Osteocyte (in vitro differentiated cells): Measurements from ENCODE around the gene OAS1. TPM values are rescaled to one million over a fixed set of nuclear protein-coding genes. Genes with fewer than 3 reads are reported as not detected.

Source experiments
- DNase-seq: peaks from one replicate; pipeline ENCODE4 v3.0.0; 2021; ENCODE audit warnings: mixed read lengths; ENCODE audit not compliant: unreplicated experiment; ENCODE audit errors: extremely low spot score
- H3K27ac Mint-ChIP-seq: one replicate; pipeline ENCODE4 v1.8.0; 2021; ENCODE audit warnings: mild to moderate bottlenecking, mixed read lengths; ENCODE audit not compliant: unreplicated experiment
- H3K27me3 Mint-ChIP-seq: one replicate; pipeline ENCODE4 v1.8.0; 2021; ENCODE audit warnings: mixed read lengths; ENCODE audit not compliant: unreplicated experiment
- H3K36me3 Mint-ChIP-seq: one replicate; pipeline ENCODE4 v1.8.0; 2021; ENCODE audit warnings: mixed read lengths; ENCODE audit not compliant: unreplicated experiment
- H3K4me1 Mint-ChIP-seq: one replicate; pipeline ENCODE4 v1.8.0; 2021; ENCODE audit warnings: mixed read lengths; ENCODE audit not compliant: unreplicated experiment
- H3K4me3 Mint-ChIP-seq: one replicate; pipeline ENCODE4 v1.8.0; 2021; ENCODE audit warnings: mild to moderate bottlenecking, moderate library complexity, mixed read lengths; ENCODE audit not compliant: unreplicated experiment
- H3K9me3 Mint-ChIP-seq: one replicate; pipeline ENCODE4 v1.8.0; 2021; ENCODE audit warnings: mixed read lengths; ENCODE audit not compliant: unreplicated experiment
- CTCF ChIP-seq: fragments of 200-600 bp; sonication (generic); IDR thresholded peaks from 2 replicates; pipeline ENCODE4 v1.5.0; 2021; ENCODE audit warnings: antibody characterized with exemption, mild to moderate bottlenecking, moderate library complexity
- total RNA-seq: library from RNA; stranded (reverse); gene quantifications from 2 replicates; pipeline ENCODE4 v1.2.1, GENCODE V29; 2021

OAS1 gene
- total RNA-seq, 1 donor from 2014 or later: 0.48 TPM

- no peak for TF ChIP-seq CTCF
- Mint-ChIP-seq H3K4me3 (no peak overlapping the region), H3K4me1 (no peaks in the 10 kb centered on the region), H3K9me3 (peaks cover 13% of the 10 kb centered on the region), H3K27me3 (no peaks in the 10 kb centered on the region), H3K36me3 (no peaks in the 10 kb centered on the region), H3K27ac (no peak overlapping the region)
- DNase-seq: peak; percentile 76
These were observed 33.1 kb downstream of the OAS1 start for GRCh38 chr12:112939761-112940381.

- no peaks in the 10 kb centered on the region for H3K27me3 Mint-ChIP-seq
- no peak overlapping the region for H3K4me3 Mint-ChIP-seq
- H3K36me3 Mint-ChIP-seq: no peaks in the 10 kb centered on the region
- no peak for TF ChIP-seq CTCF
- H3K9me3 Mint-ChIP-seq: peaks cover 5% of the 10 kb centered on the region
- H3K27ac Mint-ChIP-seq: no peak overlapping the region
- no peaks in the 10 kb centered on the region for H3K4me1 Mint-ChIP-seq
- DNase-seq: peak; percentile 72
These were observed 35.0 kb downstream of the OAS1 start for GRCh38 chr12:112941528-112942335.

- Mint-ChIP-seq H3K9me3 (no peaks in the 10 kb centered on the region), H3K4me3 (no peak overlapping the region), H3K4me1 (no peaks in the 10 kb centered on the region), H3K27ac (no peak overlapping the region), H3K36me3 (no peaks in the 10 kb centered on the region), H3K27me3 (no peaks in the 10 kb centered on the region)
- no peak for DNase-seq
- no peak for TF ChIP-seq CTCF
These were observed 35.8 kb downstream of the OAS1 start for GRCh38 chr12:112942572-112942971.

GRCh38 chr12:112944024-112944690, 37.4 kb downstream of the OAS1 start:
- no peaks in the 10 kb centered on the region for H3K4me1 Mint-ChIP-seq
- H3K9me3 Mint-ChIP-seq: no peaks in the 10 kb centered on the region
- TF ChIP-seq CTCF: no peak
- H3K27me3 Mint-ChIP-seq: no peaks in the 10 kb centered on the region
- H3K4me3 Mint-ChIP-seq: no peak overlapping the region
- no peaks in the 10 kb centered on the region for H3K36me3 Mint-ChIP-seq
- H3K27ac Mint-ChIP-seq: no peak overlapping the region
- peak; percentile 79 for DNase-seq

- Mint-ChIP-seq H3K27me3 (no peaks in the 10 kb centered on the region), H3K27ac (no peak overlapping the region), H3K9me3 (no peaks in the 10 kb centered on the region), H3K4me1 (no peaks in the 10 kb centered on the region), H3K36me3 (no peaks in the 10 kb centered on the region), H3K4me3 (no peak overlapping the region)
- peak; percentile 25 for DNase-seq
- no peak for TF ChIP-seq CTCF
These were observed 38.8 kb downstream of the OAS1 start for GRCh38 chr12:112945515-112945914.
